Measurements from ENCODE around the gene OR4K5.

OR4K5 gene, protein sequence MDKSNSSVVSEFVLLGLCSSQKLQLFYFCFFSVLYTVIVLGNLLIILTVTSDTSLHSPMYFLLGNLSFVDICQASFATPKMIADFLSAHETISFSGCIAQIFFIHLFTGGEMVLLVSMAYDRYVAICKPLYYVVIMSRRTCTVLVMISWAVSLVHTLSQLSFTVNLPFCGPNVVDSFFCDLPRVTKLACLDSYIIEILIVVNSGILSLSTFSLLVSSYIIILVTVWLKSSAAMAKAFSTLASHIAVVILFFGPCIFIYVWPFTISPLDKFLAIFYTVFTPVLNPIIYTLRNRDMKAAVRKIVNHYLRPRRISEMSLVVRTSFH

DNA sequence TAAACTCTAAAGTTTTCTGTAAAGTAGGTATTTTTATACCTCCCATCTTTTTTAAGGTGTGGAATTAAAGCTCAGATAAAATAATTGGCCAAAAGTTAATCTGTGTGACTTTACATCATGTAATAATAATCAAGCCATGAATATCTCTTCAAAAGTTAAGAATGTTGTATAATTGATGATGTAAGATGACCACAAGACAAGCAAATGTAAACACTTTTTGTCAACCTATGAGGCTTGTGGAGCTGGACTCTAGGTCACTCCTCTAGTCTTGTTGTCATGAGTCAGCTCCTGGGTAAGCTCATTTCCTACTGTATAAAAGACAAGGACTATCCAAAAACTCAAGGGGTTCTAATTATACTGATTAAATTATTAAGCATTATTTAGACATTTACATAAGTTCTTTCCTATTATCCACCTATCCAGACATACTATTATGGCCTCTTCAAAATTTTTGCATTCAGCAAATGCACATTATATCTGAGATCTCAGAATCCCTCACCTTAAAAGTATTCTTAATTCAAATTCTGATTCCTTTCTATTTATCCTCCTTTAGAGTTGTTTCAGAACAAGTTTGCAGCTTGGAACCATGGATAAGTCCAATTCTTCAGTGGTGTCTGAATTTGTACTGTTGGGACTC lies at the start of gene OR4K5:
TSS of gene OR4K5 (plus strand) at position 587 of the 637 bp plus-strand sequence. CDS start at position 587, 0 bp downstream.
- TF ChIP-seq, protein P1, sequence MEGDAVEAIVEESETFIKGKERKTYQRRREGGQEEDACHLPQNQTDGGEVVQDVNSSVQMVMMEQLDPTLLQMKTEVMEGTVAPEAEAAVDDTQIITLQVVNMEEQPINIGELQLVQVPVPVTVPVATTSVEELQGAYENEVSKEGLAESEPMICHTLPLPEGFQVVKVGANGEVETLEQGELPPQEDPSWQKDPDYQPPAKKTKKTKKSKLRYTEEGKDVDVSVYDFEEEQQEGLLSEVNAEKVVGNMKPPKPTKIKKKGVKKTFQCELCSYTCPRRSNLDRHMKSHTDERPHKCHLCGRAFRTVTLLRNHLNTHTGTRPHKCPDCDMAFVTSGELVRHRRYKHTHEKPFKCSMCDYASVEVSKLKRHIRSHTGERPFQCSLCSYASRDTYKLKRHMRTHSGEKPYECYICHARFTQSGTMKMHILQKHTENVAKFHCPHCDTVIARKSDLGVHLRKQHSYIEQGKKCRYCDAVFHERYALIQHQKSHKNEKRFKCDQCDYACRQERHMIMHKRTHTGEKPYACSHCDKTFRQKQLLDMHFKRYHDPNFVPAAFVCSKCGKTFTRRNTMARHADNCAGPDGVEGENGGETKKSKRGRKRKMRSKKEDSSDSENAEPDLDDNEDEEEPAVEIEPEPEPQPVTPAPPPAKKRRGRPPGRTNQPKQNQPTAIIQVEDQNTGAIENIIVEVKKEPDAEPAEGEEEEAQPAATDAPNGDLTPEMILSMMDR (IDR thresholded peaks at IDR 0.05), result no peak

DNA sequence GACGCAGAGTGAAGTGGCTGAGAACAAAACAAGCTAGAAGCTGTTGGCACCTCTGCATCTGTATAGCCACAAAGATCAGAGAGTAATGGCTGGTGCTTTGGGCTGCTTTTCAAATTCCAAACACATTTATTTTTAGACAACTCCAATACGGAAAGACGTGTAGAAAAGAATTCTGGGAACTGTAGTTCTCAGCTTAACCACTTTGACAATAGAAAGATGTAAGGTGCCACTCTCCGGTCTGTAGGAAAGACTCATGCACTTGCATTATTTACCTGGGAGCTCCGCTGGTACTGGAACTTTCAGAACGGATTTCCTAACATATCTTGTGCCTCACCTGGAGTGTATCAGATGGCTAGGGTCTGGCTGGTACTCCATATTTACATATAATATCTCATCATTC lies 47.2 kb upstream of the OR4K5 start:
- TF ChIP-seq, protein P1 (IDR thresholded peaks at IDR 0.05), result 0 out of 2 replicates have a peak, but pooled peaks have one; percentile 9

DNA sequence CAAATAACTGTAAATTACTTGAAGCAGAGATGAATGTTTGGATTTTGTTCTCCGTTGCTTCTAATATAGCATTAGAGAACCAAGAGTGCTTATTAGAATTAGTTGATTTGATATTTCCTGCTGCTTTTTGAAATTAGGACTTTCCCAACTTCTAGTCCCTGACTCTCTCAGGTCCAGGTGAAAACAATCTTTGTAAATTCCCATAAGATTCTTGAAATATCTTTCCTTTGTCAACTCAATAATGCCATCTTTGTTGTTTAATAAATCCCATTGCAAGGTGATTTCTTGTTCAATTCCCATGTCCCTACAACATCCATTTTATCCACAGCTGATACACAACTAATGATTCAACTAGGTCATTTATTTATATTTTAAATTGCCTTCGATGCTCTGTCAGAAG lies 45.6 kb upstream of the OR4K5 start, which contains the start of gene OR4K2:
TSS of gene OR4K2 (plus strand) at position 301 of the 400 bp plus-strand sequence. CDS start 1,126 bp downstream, outside the sequence.
- TF ChIP-seq, protein P1 (IDR thresholded peaks at IDR 0.05), result no peak

DNA sequence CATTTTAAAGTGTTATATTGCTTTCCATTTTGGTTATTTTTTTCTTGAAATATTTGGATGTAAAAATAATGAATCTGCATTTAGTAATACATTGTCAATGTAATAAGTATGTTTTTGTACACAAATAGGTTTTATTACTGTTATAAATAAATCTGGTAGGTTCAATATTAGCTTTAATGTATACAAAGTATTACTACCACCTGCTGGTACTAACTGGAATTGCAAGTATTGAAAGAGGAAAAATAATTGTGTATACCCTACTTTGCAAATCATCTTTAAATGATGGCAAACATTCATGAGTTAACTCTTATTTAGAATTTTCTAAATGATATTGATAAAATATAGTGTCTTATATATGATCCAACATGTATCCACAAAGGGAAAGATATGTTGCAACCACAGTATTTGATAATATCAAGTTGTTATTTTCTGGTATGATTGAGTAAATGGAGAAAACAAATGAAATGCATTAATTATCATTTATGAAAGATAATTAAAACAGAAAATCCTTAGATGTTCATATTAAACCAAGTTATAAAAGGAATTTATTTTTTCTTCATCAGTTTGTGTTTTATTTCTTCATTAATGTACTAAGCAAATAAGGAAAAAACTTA lies 42.3 kb upstream of the OR4K5 start:
- TF ChIP-seq, protein P1 (IDR thresholded peaks at IDR 0.05), result peak; percentile 96

DNA sequence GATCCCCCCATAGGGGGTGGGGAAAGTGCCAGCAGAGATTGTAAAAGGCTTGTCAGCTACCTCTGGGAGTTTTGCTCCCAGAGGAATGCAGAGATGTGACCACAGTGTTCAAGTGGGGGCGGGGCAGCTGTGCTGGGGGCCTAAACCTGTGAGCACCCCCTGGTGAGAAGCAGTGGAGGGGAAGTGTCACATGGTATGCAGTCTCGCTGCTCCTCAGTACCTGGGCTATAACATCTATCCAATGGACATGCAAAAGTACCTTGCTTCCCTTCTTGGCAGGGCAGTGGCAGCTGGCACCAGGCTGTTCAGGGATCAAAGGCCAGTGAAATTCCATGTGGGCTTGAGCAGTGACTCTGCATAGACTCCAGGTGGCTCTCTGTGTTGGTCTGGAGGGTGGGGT lies 25.1 kb upstream of the OR4K5 start:
- TF ChIP-seq, protein P1 (IDR thresholded peaks at IDR 0.05), result no peak

DNA sequence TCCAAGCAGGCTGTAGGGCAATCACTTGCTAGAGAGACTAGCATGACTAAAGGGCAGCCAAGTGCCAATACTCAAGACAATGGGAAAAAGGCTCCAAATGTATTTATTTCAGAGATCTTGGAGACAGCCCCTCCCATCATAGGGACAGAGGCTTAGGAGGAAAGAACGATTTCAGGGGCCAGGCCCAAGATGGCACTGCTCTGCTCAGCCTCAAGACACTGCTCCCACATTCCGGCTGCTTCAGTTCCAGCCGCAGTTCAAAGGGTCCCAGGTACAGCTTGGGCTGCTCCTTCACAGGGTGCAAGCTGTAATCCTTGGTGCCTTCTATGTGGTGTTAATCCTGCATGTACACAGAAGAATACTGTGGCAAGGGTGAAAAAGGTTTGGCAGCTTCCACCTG lies 19.4 kb upstream of the OR4K5 start:
- TF ChIP-seq, protein P1 (IDR thresholded peaks at IDR 0.05), result no peak

DNA sequence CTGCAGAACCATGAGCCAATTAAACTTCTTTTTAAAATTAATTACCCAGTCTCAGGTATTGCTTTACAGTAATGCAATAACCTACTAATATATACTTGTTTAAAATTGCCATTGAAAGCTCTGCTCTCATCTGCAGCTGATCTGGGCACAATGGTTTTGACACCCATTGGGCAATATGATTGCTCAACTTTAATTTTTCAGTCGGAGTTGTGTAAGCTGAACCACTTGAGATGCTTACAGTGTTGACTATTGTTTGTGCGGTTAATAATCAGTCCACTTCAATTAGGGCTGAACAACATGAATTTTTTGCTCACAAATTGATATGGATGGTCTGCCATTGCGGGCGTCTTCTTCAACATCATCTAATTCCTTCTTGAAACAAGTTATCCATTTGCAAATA lies 18.0 kb upstream of the OR4K5 start:
- TF ChIP-seq, protein P1 (IDR thresholded peaks at IDR 0.05), result no peak

All from LNCAP (cell line).